ENCODE measurements around the gene SOX6. TPM values are rescaled to one million over a fixed set of nuclear protein-coding genes. Genes with fewer than 3 reads are reported as not detected.

SOX6 gene
- total RNA-seq, 1 experiment from 2014 or later, result 5.1 TPM

GRCh38 chr11:16242806-16243205 lies 113.5 kb downstream of the SOX6 start:
- Histone ChIP-seq H2AFZ (no peak overlapping the region), H3K9me3 (ENCODE audit: insufficient read depth, low read depth) (no peaks in the 10 kb centered on the region), H3K4me1 (replicated peaks; ENCODE audit: insufficient read depth) (no peaks in the 10 kb centered on the region), H3F3A (ENCODE audit: insufficient read depth, low read depth) (no peaks in the 10 kb centered on the region), H3K27ac (no peak overlapping the region), H3K9me2 (ENCODE audit: insufficient read depth) (no peaks in the 10 kb centered on the region), H3K36me3 (ENCODE audit: low read depth) (no peaks in the 10 kb centered on the region), H3K27me3 (ENCODE audit: insufficient read depth, low read depth) (no peaks in the 10 kb centered on the region), H4K20me1 (ENCODE audit: insufficient read depth) (no peaks in the 10 kb centered on the region), H3K4me3 (no peak overlapping the region), H3K79me2 (ENCODE audit: low read depth) (no peaks in the 10 kb centered on the region), H3K4me2 (no peak overlapping the region)
- intact Hi-C loops (cut with micrococcal nuclease; ENCODE audit: unreplicated experiment), result no loop called here
- CTCF ChIA-PET, result no interaction called here
- POLR2A ChIA-PET (ENCODE audit: unreplicated experiment), result interaction anchor here (0.6 kb wide), 1 partner anchor 49 kb away, joined by 5 read pairs; no protein-coding TSS in a partner anchor
- no peak for TF ChIP-seq EZH2 (IDR thresholded peaks at IDR 0.05; ENCODE audit: low read depth)
- TF ChIP-seq CTCF (conservative IDR thresholded peaks at IDR 0.05), result no peak
- DNase-seq, result no peak
- no TSS peak for BruUV-seq (replicated peaks)

- POLR2A ChIA-PET (ENCODE audit: unreplicated experiment), result no interaction called here
- no TSS peak for BruUV-seq (replicated peaks)
Observed at GRCh38 chr11:16240687-16241086, 115.7 kb downstream of the SOX6 start.

GRCh38 chr11:16239141-16240105 lies 116.9 kb downstream of the SOX6 start:
- no TSS peak for BruUV-seq (replicated peaks)
- no peak overlapping the region for H3K4me2 ChIP-seq
- no peaks in the 10 kb centered on the region for H3K4me1 ChIP-seq (replicated peaks; ENCODE audit: insufficient read depth)
- H3K27ac ChIP-seq, result no peak overlapping the region
- H2AFZ ChIP-seq, result no peak overlapping the region
- no peaks in the 10 kb centered on the region for H3K27me3 ChIP-seq (ENCODE audit: insufficient read depth, low read depth)
- no peak overlapping the region for H3K4me3 ChIP-seq
- ChIA-PET POLR2A (ENCODE audit: unreplicated experiment) (no interaction called here), CTCF (no interaction called here)
- H3K36me3 ChIP-seq (ENCODE audit: low read depth), result no peaks in the 10 kb centered on the region
- H3F3A ChIP-seq (ENCODE audit: insufficient read depth, low read depth), result no peaks in the 10 kb centered on the region
- H3K9me2 ChIP-seq (ENCODE audit: insufficient read depth), result no peaks in the 10 kb centered on the region
- no peaks in the 10 kb centered on the region for H3K9me3 ChIP-seq (ENCODE audit: insufficient read depth, low read depth)
- no peak for DNase-seq
- intact Hi-C loops (cut with micrococcal nuclease; ENCODE audit: unreplicated experiment), result no loop called here
- no peak for TF ChIP-seq CTCF (conservative IDR thresholded peaks at IDR 0.05)
- no peak for TF ChIP-seq EZH2 (IDR thresholded peaks at IDR 0.05; ENCODE audit: low read depth)
- H3K79me2 ChIP-seq (ENCODE audit: low read depth), result no peaks in the 10 kb centered on the region
- H4K20me1 ChIP-seq (ENCODE audit: insufficient read depth), result no peaks in the 10 kb centered on the region

More at GRCh38 chr11:16240687-16241086, 115.7 kb downstream of the SOX6 start:
- CTCF ChIA-PET, result interaction anchor here (0.6 kb wide), 1 partner anchor 16 kb away, joined by 3 read pairs; no protein-coding TSS in a partner anchor
- DNase-seq, result no peak
- Histone ChIP-seq H2AFZ (no peak overlapping the region), H3K4me1 (replicated peaks; ENCODE audit: insufficient read depth) (no peaks in the 10 kb centered on the region), H3K27ac (no peak overlapping the region), H3K9me2 (ENCODE audit: insufficient read depth) (no peaks in the 10 kb centered on the region), H3K4me3 (no peak overlapping the region), H3K36me3 (ENCODE audit: low read depth) (no peaks in the 10 kb centered on the region), H3K9me3 (ENCODE audit: insufficient read depth, low read depth) (no peaks in the 10 kb centered on the region), H4K20me1 (ENCODE audit: insufficient read depth) (no peaks in the 10 kb centered on the region), H3K4me2 (no peak overlapping the region), H3K27me3 (ENCODE audit: insufficient read depth, low read depth) (no peaks in the 10 kb centered on the region), H3K79me2 (ENCODE audit: low read depth) (no peaks in the 10 kb centered on the region), H3F3A (ENCODE audit: insufficient read depth, low read depth) (no peaks in the 10 kb centered on the region)
- TF ChIP-seq CTCF (conservative IDR thresholded peaks at IDR 0.05), result no peak
- TF ChIP-seq EZH2 (IDR thresholded peaks at IDR 0.05; ENCODE audit: low read depth), result no peak
- intact Hi-C loops (cut with micrococcal nuclease; ENCODE audit: unreplicated experiment), result no loop called here
